Ovary (tissue), 9 donors: ENCODE results near the gene ENPP3. TPM values are rescaled to one million over a fixed set of nuclear protein-coding genes. Genes with fewer than 3 reads are reported as not detected.
"Not testable (repeated sequence)": the region's sequence is repeated elsewhere in the genome, so short reads cannot be mapped to it uniquely, and the experiment has no call there.

Source experiments
- DNase-seq, 5 donors: peaks; one replicate each; pipeline ENCODE4 v3.0.0-alpha.2; 2019 to 2020
- H3K27ac ChIP-seq, 2 donors: fragments of 200-600 bp; one replicate each; pipeline versions ENCODE4 v1.5.1 to v1.8.0; 2019 to 2022
- H3K27me3 ChIP-seq: fragments of 200-600 bp; one replicate; pipeline ENCODE4 v1.8.0; 2022
- H3K36me3 ChIP-seq: fragments of 200-600 bp; sonication (generic); one replicate; pipeline ENCODE4 v1.5.1; 2019
- H3K4me1 ChIP-seq: one replicate; pipeline ENCODE4 v1.8.1; 2013; ENCODE audit warnings: mild to moderate bottlenecking, moderate library complexity; ENCODE audit not compliant: insufficient read depth
- H3K4me3 ChIP-seq: fragments of 200-600 bp; sonication (generic); one replicate; pipeline ENCODE4 v1.5.1; 2017
- H3K9me3 ChIP-seq, 2 donors: fragments of 200-600 bp in 1 of 2; sonication (generic) in 1 of 2; one replicate each; pipeline versions ENCODE4 v1.5.1 to v1.8.1; 2013 to 2019; ENCODE audit warnings: mild to moderate bottlenecking in 1 of 2, moderate library complexity in 1 of 2
- EP300 ChIP-seq: sonication (generic); formaldehyde crosslinking; IDR thresholded peaks from one replicate; pipeline ENCODE4 v1.6.1; 2017; ENCODE audit warnings: antibody characterized with exemption
- POLR2A ChIP-seq: fragments of 450-650 bp; IDR thresholded peaks from one replicate; pipeline ENCODE4 v1.6.1; 2017; ENCODE audit warnings: antibody characterized with exemption, mild to moderate bottlenecking, moderate library complexity
- WGBS, 3 donors: extraction: QIAGEN DNeasy Blood & Tissue Kit in 1 of 3; methylation state at CpG; one replicate each; pipeline versions ENCODE4 v1.1.5 to v1.1.7; 2013 to 2017; 5-methylcytosine and 5-hydroxymethylcytosine counted together
- intact Hi-C, 4 donors: fragments of 100-400 bp; cut with DNase I; formaldehyde crosslinking; loops; one replicate each; pipeline versions ENCODE4 v1.11.0 to v1.15.1; 2022 to 2023
- polyA plus RNA-seq, 2 donors: library from polyadenylated mRNA; stranded (reverse); fragments of 200-250 nt in 1 of 2; fragments of 350-450 nt in 1 of 2; fragmentation: Illumina TruSeq in 1 of 2; extraction: RNeasy Lipid Tissue Mini Kit (QIAGEN cat#74804) in 1 of 2; gene quantifications; one replicate each; pipeline ENCODE4 v1.2.3, GENCODE V29; 2013 to 2014
- total RNA-seq, 7 donors: library from RNA; depleted of rRNA in 2 of 7; stranded (reverse); fragments of >200 nt in 2 of 7; fragmentation: NEBNext Ultra II Directional in 3 of 7; extraction: Animal tissue kit (Norgen Biotek cat#: 25700) in 3 of 7; gene quantifications; one replicate each; pipeline versions ENCODE4 v1.1.0 to v1.2.4, GENCODE V29; 2016 to 2023
- TF ChIP-seq, protein P1 (sequence below), 3 donors: fragments of 450-650 bp in 2 of 3; fragments of 200-600 bp in 1 of 3; IDR thresholded peaks; one replicate each; pipeline versions ENCODE4 v1.5.1 to v1.8.0; 2016 to 2022; ENCODE audit warnings: antibody characterized with exemption in 3 of 3, mild to moderate bottlenecking in 1 of 3
- donor health status: DM: no; HTN: no; CAD: no; lungs with moderate emphysema.
- donor health status: DM: no; HTN: no; CAD: no.
- donor health status: Bipolar disorder and iron deficiency.
- donor health status: DM: yes; HTN: yes; CAD: no.
- donor health status: DM: no; HTN: no; CAD: no.
- donor health status: DM: yes; HTN: yes; CAD: no.

Gene ENPP3
- total and polyA plus RNA-seq, 9 donors: 0.41 to 3.9 (median 1.4) TPM

GRCh38 chr6:131696956-131697355, 59.9 kb downstream of the ENPP3 start:
- Histone ChIP-seq H3K36me3 (no peaks in the 10 kb centered on the region), H3K27me3 (no peaks in the 10 kb centered on the region), H3K27ac (no peak overlapping the region), H3K4me1 (no peaks in the 10 kb centered on the region), H3K9me3 (no peaks in the 10 kb centered on the region), H3K4me3 (no peak overlapping the region)
- TF ChIP-seq, protein P1, sequence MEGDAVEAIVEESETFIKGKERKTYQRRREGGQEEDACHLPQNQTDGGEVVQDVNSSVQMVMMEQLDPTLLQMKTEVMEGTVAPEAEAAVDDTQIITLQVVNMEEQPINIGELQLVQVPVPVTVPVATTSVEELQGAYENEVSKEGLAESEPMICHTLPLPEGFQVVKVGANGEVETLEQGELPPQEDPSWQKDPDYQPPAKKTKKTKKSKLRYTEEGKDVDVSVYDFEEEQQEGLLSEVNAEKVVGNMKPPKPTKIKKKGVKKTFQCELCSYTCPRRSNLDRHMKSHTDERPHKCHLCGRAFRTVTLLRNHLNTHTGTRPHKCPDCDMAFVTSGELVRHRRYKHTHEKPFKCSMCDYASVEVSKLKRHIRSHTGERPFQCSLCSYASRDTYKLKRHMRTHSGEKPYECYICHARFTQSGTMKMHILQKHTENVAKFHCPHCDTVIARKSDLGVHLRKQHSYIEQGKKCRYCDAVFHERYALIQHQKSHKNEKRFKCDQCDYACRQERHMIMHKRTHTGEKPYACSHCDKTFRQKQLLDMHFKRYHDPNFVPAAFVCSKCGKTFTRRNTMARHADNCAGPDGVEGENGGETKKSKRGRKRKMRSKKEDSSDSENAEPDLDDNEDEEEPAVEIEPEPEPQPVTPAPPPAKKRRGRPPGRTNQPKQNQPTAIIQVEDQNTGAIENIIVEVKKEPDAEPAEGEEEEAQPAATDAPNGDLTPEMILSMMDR (IDR thresholded peaks at IDR 0.05): no peak
- TF ChIP-seq EP300 (no peak), POLR2A (no peak)
- DNase-seq: no peak
- intact Hi-C loops: loop anchor here in 3 of 4 donors (5.0 to 10.0 kb wide), 3 partner anchors 210 to 218 kb away; no protein-coding TSS in a partner anchor
- WGBS, 3 donors: 96 to 97% (median 96%) methylated on average over 7 of the region's 7 CpGs

GRCh38 chr6:131700851-131701250, 63.7 kb downstream of the ENPP3 start:
- H3K27ac ChIP-seq, DNase-seq, H3K27me3 ChIP-seq, H3K4me1 ChIP-seq, H3K4me3 ChIP-seq, intact Hi-C loops, H3K36me3 ChIP-seq, H3K9me3 ChIP-seq: not testable (repeated sequence)
- no CpG with 5 or more reads among the region's 14 CpGs for WGBS, 3 donors

- H3K9me3 ChIP-seq, DNase-seq, H3K27ac ChIP-seq, H3K4me1 ChIP-seq, H3K36me3 ChIP-seq, H3K27me3 ChIP-seq, intact Hi-C loops, H3K4me3 ChIP-seq: not testable (repeated sequence)
- no CpG with 5 or more reads among the region's 2 CpGs for WGBS, 3 donors
These were observed 66.8 kb downstream of the ENPP3 start for GRCh38 chr6:131703905-131704304.

DNA sequence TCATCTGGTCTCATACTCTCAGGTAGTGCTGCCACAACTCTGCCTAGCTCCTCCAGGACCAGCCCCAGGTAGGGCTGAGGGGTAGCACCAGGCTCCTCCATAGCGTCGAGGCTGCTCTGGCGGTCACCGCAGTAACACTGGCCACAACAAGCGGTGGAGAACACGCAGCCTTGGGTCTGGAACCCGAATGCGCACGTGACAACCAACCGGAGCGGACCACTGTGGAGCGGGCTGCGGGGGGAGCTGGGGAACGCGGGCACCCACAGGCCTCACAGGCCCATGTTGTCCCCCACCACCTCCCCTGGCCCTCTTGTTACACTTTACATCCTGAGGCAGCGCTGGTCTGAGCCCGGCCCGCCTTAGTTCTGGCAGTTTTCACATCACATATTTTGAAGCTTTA, 73.8 kb downstream of the ENPP3 start, which contains the start of gene CTAGE9:
TSS of gene CTAGE9 (minus strand) at position 101 of the 400 bp plus-strand sequence. CDS start at position 101, 0 bp downstream.
- intact Hi-C loops, DNase-seq, H3K4me1 ChIP-seq, H3K27ac ChIP-seq, H3K36me3 ChIP-seq, H3K4me3 ChIP-seq, H3K27me3 ChIP-seq, H3K9me3 ChIP-seq: not testable (repeated sequence)
- WGBS, 3 donors: 95 to 98% (median 96%) methylated on average over 8 to 9 of the region's 18 CpGs

DNA sequence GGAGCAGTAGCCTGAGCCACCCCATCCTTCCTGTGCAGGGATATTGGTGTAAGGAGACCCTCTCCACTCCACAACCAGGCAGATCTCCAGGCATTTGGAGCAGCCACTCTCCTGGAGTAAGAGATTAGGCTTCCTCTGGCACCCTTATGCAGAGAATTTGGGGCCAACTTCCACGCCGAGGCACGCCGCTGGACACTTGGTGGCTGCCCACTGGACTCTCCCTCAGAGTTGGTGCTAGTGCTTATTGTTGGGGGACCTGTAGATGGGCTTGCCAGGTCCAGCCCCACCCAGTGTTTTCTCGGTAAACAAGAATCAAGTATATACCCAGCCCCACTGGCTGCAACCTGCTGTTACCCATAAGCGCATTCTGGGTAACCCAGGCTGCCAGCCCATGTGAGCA, 78.5 kb downstream of the ENPP3 start:
- H3K27me3 ChIP-seq, H3K4me1 ChIP-seq, H3K27ac ChIP-seq, H3K36me3 ChIP-seq, H3K9me3 ChIP-seq, intact Hi-C loops, H3K4me3 ChIP-seq, DNase-seq: not testable (repeated sequence)
- WGBS, 3 donors: 91 to 96% (median 92%) methylated on average over 2 to 6 of the region's 6 CpGs

DNA sequence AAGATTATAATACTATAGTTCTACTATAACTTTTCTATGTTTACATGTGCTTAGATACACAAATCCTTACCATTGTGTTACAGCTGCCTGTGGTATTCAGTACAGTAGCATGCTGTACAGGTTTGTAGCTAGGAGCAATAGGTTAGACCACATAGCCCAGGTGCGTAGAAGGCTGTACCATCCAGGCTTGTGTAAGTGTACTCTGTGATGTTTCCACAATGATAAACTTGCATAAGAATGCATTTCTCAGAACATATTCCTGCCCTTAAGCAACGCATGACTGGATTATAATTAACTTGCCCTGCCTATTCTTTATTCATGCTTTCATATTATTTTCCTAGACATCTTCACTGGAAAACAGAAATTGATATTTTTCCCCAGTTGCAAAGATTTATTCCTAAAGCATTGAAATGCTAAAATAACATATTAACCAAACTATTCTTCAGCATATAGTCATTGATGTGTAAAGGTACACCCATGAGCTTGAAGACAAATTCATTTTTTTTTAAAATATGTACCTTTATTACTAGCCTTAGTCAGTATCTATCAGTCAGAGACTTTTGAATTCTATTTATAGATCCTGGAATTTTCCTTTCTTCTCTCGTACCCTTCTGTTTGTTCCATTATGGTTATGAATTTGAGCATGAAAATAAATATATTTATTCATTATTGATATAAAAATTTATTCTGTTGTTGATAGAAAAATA, 80.9 kb downstream of the ENPP3 start:
- TF ChIP-seq, protein P1 (IDR thresholded peaks at IDR 0.05): no peak
- TF ChIP-seq POLR2A (no peak), EP300 (no peak)
- DNase-seq: no peak
- no peaks in the 10 kb centered on the region for H3K9me3 ChIP-seq
- H3K4me1 ChIP-seq: no peaks in the 10 kb centered on the region
- H3K36me3 ChIP-seq: no peaks in the 10 kb centered on the region
- intact Hi-C loops: no loop called here
- no peak overlapping the region for H3K4me3 ChIP-seq
- 85 to 90% (median 89%) methylated on average over 3 of the region's 3 CpGs for WGBS, 3 donors
- no peaks in the 10 kb centered on the region for H3K27me3 ChIP-seq
- no peak overlapping the region for H3K27ac ChIP-seq
